ENCODE data around the gene HHAT.

- TF ChIP-seq, protein P1, sequence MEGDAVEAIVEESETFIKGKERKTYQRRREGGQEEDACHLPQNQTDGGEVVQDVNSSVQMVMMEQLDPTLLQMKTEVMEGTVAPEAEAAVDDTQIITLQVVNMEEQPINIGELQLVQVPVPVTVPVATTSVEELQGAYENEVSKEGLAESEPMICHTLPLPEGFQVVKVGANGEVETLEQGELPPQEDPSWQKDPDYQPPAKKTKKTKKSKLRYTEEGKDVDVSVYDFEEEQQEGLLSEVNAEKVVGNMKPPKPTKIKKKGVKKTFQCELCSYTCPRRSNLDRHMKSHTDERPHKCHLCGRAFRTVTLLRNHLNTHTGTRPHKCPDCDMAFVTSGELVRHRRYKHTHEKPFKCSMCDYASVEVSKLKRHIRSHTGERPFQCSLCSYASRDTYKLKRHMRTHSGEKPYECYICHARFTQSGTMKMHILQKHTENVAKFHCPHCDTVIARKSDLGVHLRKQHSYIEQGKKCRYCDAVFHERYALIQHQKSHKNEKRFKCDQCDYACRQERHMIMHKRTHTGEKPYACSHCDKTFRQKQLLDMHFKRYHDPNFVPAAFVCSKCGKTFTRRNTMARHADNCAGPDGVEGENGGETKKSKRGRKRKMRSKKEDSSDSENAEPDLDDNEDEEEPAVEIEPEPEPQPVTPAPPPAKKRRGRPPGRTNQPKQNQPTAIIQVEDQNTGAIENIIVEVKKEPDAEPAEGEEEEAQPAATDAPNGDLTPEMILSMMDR (IDR thresholded peaks at IDR 0.05), result no peak
- TF ChIP-seq ZFX (IDR thresholded peaks at IDR 0.05; ENCODE audit: borderline replicate concordance), result no peak
Observed at GRCh38 chr1:210715072-210715471, 386.4 kb downstream of the HHAT start.

All from 22Rv1 (cell line).